GDM1 (cell line): ENCODE measurements around the gene UGP2.
"Not testable (repeated sequence)": the region's sequence is repeated elsewhere in the genome, so short reads cannot be mapped to it uniquely, and the experiment has no call there.

Source experiments
- DNase-seq: peaks from one replicate; lab custom pipeline; 2025; lab: John Stamatoyannopoulos, UW

The UGP2 gene

GRCh38 chr2:63893163-63893562 is 51.5 kb downstream of the UGP2 start:
- no peak for DNase-seq

DNA sequence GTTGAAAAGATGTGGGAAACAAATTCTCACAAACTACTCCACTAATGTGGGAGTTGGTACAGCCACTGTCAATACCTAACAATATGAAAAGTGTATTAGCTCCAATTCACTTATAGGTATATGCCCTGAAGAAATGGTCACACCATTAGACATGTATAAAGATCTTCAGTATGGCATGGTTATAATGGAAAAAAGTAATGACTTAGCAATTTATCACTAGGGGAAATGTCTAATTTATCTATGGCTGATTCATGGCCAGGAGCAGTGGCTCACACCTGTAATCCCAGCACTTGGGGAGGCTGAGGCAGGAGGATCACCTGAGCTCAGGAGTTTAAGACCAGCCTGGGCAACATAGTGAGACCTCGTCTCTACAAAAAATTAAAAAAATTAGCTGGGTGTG is 52.5 kb downstream of the UGP2 start:
- DNase-seq, result no peak

DNA sequence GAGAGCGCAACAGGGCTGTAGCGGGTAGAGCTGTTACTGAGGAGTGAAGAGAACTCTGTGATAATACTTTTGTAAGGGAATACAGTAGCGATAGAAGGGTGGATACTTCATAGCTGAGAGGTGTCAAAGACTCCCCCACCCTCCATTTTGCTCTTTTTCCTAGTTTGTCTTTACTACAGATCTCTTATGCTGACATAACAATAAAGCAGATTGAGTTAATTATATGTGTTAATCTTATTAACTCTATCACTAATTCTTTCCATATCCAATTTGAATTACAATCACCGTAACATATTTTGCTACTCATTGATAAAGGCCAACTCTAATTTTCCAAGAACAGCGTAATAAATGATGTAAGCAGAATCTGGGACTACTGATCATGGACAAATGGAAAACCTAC is 57.1 kb downstream of the UGP2 start:
- DNase-seq, result no peak

DNA sequence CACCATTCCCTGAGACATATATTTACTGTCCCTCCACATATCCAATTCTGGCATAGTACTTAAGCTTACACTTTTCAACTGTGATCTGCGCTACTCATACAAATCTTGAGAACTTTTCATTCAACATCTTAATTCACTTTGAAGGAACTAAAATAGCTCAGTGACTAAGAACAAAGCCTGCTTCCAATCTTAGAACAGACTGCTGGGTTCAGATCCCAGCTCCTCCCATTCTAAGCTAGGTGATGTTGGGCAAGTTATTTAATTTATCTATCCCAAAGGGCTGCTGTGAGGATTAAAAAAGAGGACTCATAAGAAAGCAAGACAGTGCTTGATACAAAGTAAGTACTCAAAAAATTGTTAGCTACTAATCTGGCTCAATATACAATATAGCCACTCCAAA is 57.9 kb downstream of the UGP2 start:
- DNase-seq, result no peak

- no peak for DNase-seq
Observed at GRCh38 chr2:63902149-63902548, 60.5 kb downstream of the UGP2 start.

GRCh38 chr2:63903003-63903402 is 61.3 kb downstream of the UGP2 start:
- DNase-seq, result no peak

DNA sequence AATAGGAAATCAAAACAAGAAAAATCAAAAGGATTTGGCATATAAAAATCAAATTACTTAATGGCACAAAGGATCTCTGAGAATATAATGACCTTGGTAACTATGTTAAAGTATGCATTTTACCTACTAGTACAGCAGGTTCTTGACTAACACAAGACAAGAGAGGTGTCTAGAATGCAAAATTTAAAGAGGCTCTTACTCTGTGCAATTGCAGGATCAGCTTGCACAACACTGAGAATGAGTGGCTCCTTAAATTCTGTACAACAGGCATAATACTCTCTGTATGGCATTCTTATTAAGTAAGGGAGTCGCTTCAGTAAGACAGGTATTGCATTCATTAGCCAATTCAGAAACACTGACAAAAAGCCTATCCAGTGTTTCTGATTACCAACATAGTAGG is 72.6 kb downstream of the UGP2 start:
- DNase-seq, result no peak

DNA sequence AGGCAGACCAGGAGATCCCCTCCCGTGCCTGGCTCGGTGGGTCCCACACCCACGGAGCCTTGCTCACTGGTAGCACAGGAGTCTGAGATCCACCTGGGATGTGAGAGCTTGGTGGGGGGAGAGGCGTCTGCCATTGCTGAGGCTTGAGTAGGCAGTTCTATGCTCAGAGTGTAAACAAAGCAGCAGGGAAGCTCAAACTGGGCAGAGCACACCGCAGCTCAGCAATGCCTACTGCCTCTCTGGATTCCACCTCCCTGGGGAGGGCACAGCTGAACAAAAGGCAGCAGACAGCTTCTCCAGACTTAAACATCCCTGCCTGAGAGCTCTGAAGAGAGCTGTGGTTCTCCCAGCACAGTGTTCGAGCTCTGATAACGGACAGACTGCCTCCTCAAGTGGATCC is 85.1 kb downstream of the UGP2 start:
- DNase-seq, result no peak

DNA sequence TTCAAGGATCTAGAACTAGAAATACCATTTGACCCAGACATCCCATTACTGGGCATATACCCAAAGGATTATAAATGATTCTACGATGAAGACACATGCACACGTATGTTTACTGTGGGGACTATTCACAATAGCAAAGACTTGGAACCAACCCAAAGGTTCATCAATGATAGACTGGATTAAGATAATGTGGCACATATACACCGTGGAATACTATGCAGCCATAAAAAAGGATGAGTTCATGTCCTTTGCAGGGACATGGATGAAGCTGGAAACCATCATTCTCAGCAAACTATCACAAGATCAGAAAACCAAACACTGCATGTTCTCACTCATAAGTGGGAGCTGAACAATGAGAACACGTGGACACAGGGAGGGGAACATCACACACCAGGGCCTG is 90.4 kb downstream of the UGP2 start:
- DNase-seq, result not testable (repeated sequence)
